GM20000 (cell line): ENCODE data around the gene TNS3.

ENCODE experiments used
- DNase-seq: peaks from one replicate; pipeline ENCODE4 v3.0.0; 2012; ENCODE audit warnings: low spot score
- CTCF ChIP-seq: IDR thresholded peaks from 2 replicates; pipeline ENCODE4 v1.5.1; 2012; ENCODE audit warnings: mild to moderate bottlenecking, control low read depth; ENCODE audit errors: extremely low read depth, missing control alignments

The TNS3 gene

GRCh38 chr7:47326220-47326619 is 255.7 kb downstream of the TNS3 start:
- DNase-seq = no peak
- TF ChIP-seq CTCF = no peak

DNA sequence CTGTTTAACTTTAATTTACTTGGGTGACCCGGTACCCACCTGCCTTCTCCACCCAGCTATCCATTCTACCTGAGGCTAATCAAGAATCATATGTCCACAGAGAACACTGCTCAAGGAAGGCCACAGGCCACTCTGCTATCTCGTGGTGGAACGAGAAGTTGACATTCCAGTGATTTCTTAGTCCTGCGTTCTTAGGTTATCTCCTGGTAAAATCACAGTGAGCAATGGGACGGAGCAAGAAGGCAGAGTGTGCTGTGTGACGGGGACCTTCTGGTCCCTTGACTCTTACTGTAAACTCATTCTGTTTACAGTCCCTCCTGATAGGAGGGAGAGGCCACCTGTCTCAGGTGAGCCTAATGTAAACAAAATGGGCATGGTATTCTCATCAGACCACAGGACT is 256.6 kb downstream of the TNS3 start:
- DNase-seq = no peak
- TF ChIP-seq CTCF = no peak

DNA sequence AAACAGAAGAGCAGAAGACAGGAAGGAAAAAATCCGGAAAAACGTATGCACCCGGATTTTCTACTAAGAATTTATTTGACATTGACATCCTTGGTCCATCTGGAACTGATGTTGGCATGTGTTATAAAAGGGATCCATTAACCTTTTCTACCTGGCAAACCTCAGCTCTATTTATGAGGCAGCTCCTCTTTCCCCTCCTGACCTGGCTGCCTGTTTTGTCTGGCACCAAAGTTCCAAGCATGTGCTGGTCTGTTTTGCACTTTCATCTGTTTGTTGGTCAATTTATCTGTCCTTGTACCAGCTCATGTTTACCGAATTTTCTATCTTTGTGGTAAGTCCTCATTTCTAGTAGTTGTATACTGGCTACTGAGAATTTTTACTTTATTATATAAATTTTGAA is 258.0 kb downstream of the TNS3 start:
- no peak for DNase-seq
- no peak for TF ChIP-seq CTCF

DNA sequence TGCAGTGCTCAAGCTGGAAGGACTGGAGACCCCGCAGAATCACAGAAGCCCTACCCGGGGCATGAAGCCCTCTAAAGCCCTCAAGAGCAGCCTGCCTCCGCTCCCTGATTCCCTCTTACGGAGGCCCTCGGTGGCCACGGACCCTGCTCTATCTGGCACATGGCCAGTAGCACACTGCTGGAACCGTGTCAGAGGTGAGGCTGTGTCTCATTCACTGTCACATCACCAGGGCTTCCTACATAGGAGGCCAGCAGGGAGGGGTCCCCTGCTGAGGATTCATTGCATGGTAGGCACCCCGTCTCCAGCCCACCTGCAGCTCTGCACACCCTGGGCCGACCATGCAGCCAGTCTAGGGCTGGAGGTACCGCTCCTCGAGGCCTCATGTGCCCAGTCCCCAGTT is 259.2 kb downstream of the TNS3 start:
- TF ChIP-seq CTCF = no peak
- no peak for DNase-seq

GRCh38 chr7:47320296-47320695 is 261.6 kb downstream of the TNS3 start:
- TF ChIP-seq CTCF = no peak
- no peak for DNase-seq

- no peak for TF ChIP-seq CTCF
Observed at GRCh38 chr7:47318395-47319182, 263.3 kb downstream of the TNS3 start.

DNA sequence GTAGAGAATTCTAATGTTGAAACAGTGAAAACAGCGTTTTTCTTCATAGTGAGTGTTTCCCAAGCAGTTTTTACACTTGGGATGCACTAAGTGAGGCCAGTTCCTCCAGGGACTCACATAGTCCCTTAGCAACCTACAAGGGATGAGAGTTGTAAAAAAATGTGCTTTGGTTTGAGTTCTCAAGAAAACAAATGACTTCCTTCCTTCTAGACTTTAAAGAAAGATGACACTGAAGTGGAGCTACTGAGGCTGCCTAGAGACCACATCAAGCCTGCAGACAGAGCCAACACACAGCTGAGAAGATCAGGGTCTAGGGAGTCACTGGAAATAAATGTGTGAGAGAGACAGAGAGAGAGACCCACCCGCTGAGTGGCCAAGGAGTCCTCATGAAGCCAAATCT is 264.4 kb downstream of the TNS3 start:
- DNase-seq = no peak
- TF ChIP-seq CTCF = no peak

More at GRCh38 chr7:47318395-47319182, 263.3 kb downstream of the TNS3 start:
- peak; percentile 49 for DNase-seq
